ENCODE measurements around the gene POP5. TPM values are rescaled to one million over a fixed set of nuclear protein-coding genes. Genes with fewer than 3 reads are reported as not detected.
A peak's percentile ranks its signal among the peaks of the same experiment; 100 is the strongest.

POP5 gene
- 10 to 100 TPM; 20.0 to 20.7 TPM for total RNA-seq
- polyA plus RNA-seq = 10 to 100 TPM; 27.3 to 37.1 TPM

DNA sequence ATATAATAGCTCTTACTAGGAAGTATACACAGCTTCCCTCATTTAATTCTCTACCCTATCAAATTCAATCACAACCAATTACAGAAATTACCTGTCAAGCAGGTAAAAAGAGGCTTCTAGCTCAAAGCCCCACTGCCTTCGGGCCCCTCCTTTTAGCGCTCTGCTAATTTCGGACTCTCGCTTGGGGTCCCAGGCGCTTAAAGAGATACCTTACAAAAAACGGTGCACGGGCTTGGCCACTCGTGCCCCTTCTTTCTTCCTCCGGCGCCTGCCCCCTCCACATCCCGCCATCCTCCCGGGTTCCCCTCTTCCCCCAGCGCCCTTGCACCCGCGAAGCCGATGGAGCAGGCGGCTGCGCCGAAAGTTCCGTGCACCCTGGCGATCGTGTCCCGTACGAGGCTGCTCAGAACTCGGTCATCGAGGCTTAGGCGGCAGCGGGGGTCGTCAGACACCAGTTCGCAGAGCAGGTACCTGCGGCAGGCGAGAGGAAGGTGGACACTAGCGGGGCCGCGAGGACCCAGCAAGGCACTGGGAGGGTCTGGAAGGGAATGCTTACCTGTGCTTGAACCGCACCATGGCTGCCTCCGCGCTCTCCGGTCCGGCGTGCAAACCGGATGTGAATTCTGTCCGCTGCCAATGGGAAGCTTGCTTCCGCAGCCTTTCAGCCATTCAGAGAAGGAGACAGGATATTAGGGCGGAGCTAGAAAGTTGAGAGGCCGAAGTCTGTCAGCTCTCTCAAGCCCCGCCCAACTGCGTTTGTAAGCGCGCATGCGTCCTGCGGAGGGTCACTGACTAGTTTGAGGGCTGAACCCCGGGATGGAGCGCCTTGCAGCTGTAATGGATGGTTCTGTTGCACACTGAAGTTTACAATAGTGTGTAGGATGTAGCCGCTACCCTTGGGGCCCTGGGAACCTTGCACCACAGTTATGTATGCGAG is at the start of gene POP5:
Gene POP5, minus strand, starts transcription at position 616 of the 937 bp plus-strand sequence. Its CDS starts 40 bp downstream, at position 576.
- peaks cover 0 to 36% (median 31%) of the 10 kb centered on the region in 4 donors for H3K36me3 ChIP-seq (ENCODE audit: control insufficient read depth in 4 of 4, insufficient read depth in 3 of 4, low read depth in 1 of 4, low read length in 3 of 4)
- peak; percentile 80 to 92 for TF ChIP-seq GABPA (IDR thresholded peaks at IDR 0.05 in 1 of 2, conservative IDR thresholded peaks at IDR 0.05 in 1 of 2)
- TF ChIP-seq JUND (IDR thresholded peaks at IDR 0.05) = no peak
- peak in 1 of 2 donors; percentile 57 for TF ChIP-seq RXRA (IDR thresholded peaks at IDR 0.05)
- peak; percentile 96 for TF ChIP-seq YY1 (IDR thresholded peaks at IDR 0.05)
- peak; percentile 76 for TF ChIP-seq SP1 (IDR thresholded peaks at IDR 0.05)
- TF ChIP-seq HNF4A (conservative IDR thresholded peaks at IDR 0.05) = peak; percentile 65 to 67
- no peak for TF ChIP-seq ZBTB33 (IDR thresholded peaks at IDR 0.05)
- TF ChIP-seq REST (IDR thresholded peaks at IDR 0.05) = peak; percentile 81
- TF ChIP-seq NR2F2 (IDR thresholded peaks at IDR 0.05) = peak; percentile 28
- peak; percentile 77 for TF ChIP-seq TAF1 (conservative IDR thresholded peaks at IDR 0.05)
- peak; percentile 48 to 59 for TF ChIP-seq RAD21 (IDR thresholded peaks at IDR 0.05)
- TF ChIP-seq, protein P1, sequence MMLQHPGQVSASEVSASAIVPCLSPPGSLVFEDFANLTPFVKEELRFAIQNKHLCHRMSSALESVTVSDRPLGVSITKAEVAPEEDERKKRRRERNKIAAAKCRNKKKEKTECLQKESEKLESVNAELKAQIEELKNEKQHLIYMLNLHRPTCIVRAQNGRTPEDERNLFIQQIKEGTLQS (IDR thresholded peaks at IDR 0.05) = no peak
- peak; percentile 30 for TF ChIP-seq HNF4G (IDR thresholded peaks at IDR 0.05)
- TF ChIP-seq FOXA2 (IDR thresholded peaks at IDR 0.05) = peak; percentile 4
- peak; percentile 51 for TF ChIP-seq MAX (IDR thresholded peaks at IDR 0.05)
- no peak for TF ChIP-seq EGR1 (IDR thresholded peaks at IDR 0.05; ENCODE audit: low read depth in 2 of 2)
- no peak for TF ChIP-seq FOXA1 (IDR thresholded peaks at IDR 0.05)
- TF ChIP-seq, protein P2, sequence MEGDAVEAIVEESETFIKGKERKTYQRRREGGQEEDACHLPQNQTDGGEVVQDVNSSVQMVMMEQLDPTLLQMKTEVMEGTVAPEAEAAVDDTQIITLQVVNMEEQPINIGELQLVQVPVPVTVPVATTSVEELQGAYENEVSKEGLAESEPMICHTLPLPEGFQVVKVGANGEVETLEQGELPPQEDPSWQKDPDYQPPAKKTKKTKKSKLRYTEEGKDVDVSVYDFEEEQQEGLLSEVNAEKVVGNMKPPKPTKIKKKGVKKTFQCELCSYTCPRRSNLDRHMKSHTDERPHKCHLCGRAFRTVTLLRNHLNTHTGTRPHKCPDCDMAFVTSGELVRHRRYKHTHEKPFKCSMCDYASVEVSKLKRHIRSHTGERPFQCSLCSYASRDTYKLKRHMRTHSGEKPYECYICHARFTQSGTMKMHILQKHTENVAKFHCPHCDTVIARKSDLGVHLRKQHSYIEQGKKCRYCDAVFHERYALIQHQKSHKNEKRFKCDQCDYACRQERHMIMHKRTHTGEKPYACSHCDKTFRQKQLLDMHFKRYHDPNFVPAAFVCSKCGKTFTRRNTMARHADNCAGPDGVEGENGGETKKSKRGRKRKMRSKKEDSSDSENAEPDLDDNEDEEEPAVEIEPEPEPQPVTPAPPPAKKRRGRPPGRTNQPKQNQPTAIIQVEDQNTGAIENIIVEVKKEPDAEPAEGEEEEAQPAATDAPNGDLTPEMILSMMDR (IDR thresholded peaks at IDR 0.05; ENCODE audit: low read depth, low read length, missing input control) = no peak
- H3K27ac ChIP-seq (ENCODE audit: low read depth in 1 of 2, low read length in 2 of 2) = peak within 1 kb of the TSS; percentile 41 to 46
- peaks cover 0 to 32% (median 24%) of the 10 kb centered on the region in 4 donors for H3K4me1 ChIP-seq (ENCODE audit: control insufficient read depth in 4 of 4, insufficient read depth in 4 of 4, low read length in 3 of 4)
- under 1% methylated on average over 56 of the region's 56 CpGs for WGBS
- no peaks in the 10 kb centered on the region for H3K27me3 ChIP-seq (ENCODE audit: control insufficient read depth in 4 of 4, insufficient read depth in 4 of 4, low read length in 3 of 4)
- DNase-seq (ENCODE audit: low spot score) = peak; percentile 95
- H3K9me3 ChIP-seq (ENCODE audit: control insufficient read depth in 4 of 4, low read length in 3 of 4) = no peaks in the 10 kb centered on the region
- peak within 1 kb of the TSS; percentile 81 to 99 (median 95) for H3K4me3 ChIP-seq (ENCODE audit: low read depth in 1 of 3, low read length in 3 of 3)
- peak within 1 kb of the TSS; percentile 69 to 88 for H3K9ac ChIP-seq (ENCODE audit: low read depth in 1 of 2, low read length in 2 of 2)
